GM21447 (cell line): ENCODE data around the gene ITGA3.

Experiments used
- ATAC-seq: cut with Tn5 transposase; IDR thresholded peaks from one replicate; pipeline ENCODE4 v1.9.1; 2021; ENCODE audit not compliant: unreplicated experiment

Gene ITGA3

GRCh38 chr17:50055426-50056216 is at the start of gene ITGA3:
Gene ITGA3 (plus strand): TSS chr17:50056110. CDS start chr17:50056440, 330 bp downstream.
- ATAC-seq: peak; percentile 37

- ATAC-seq: no peak
Observed at GRCh38 chr17:50009282-50009681, 46.6 kb upstream of the ITGA3 start.

- ATAC-seq: no peak
Observed at GRCh38 chr17:50013079-50013478, 42.8 kb upstream of the ITGA3 start.

- ATAC-seq: no peak
Observed at GRCh38 chr17:50014471-50015088, 41.3 kb upstream of the ITGA3 start.

GRCh38 chr17:50015146-50015545 is 40.8 kb upstream of the ITGA3 start:
- ATAC-seq: no peak

- no peak for ATAC-seq
Observed at GRCh38 chr17:50018909-50019308, 37.0 kb upstream of the ITGA3 start.

GRCh38 chr17:50020841-50021599 is 34.9 kb upstream of the ITGA3 start:
- no peak for ATAC-seq

GRCh38 chr17:50021681-50022370 is 34.1 kb upstream of the ITGA3 start:
- no peak for ATAC-seq

- ATAC-seq: no peak
Observed at GRCh38 chr17:50022463-50023130, 33.3 kb upstream of the ITGA3 start.

- no peak for ATAC-seq
Observed at GRCh38 chr17:50023520-50023919, 32.4 kb upstream of the ITGA3 start.

- no peak for ATAC-seq
Observed at GRCh38 chr17:50024808-50025207, 31.1 kb upstream of the ITGA3 start.

GRCh38 chr17:50026046-50026675 is 29.7 kb upstream of the ITGA3 start:
- no peak for ATAC-seq

GRCh38 chr17:50026837-50027171 is 29.1 kb upstream of the ITGA3 start:
- no peak for ATAC-seq

GRCh38 chr17:50027172-50027880 is 28.6 kb upstream of the ITGA3 start:
- ATAC-seq: no peak

GRCh38 chr17:50027881-50028735 is 27.8 kb upstream of the ITGA3 start:
- ATAC-seq: no peak

- no peak for ATAC-seq
Observed at GRCh38 chr17:50028736-50029120, 27.2 kb upstream of the ITGA3 start.

GRCh38 chr17:50029185-50029584 is 26.7 kb upstream of the ITGA3 start:
- ATAC-seq: no peak

GRCh38 chr17:50033316-50033715 is 22.6 kb upstream of the ITGA3 start:
- no peak for ATAC-seq
